Renal cortical epithelial cell (primary cell): ENCODE measurements around the gene POLA2. TPM values are rescaled to one million over a fixed set of nuclear protein-coding genes. Genes with fewer than 3 reads are reported as not detected.

Experiments used
- DNase-seq: peaks from one replicate; pipeline ENCODE4 v3.0.0-alpha.2; 2011; ENCODE audit warnings: low read depth
- total RNA-seq: library from RNA; depleted of rRNA; stranded (reverse); fragments of >200 nt; gene quantifications from 2 replicates; pipeline ENCODE4 v1.2.3, GENCODE V29; 2014

Gene POLA2
- total RNA-seq, 1 donor from 2014 or later: 3.2 TPM

GRCh38 chr11:65286686-65287085 lies 24.9 kb downstream of the POLA2 start:
- no peak for DNase-seq

DNA sequence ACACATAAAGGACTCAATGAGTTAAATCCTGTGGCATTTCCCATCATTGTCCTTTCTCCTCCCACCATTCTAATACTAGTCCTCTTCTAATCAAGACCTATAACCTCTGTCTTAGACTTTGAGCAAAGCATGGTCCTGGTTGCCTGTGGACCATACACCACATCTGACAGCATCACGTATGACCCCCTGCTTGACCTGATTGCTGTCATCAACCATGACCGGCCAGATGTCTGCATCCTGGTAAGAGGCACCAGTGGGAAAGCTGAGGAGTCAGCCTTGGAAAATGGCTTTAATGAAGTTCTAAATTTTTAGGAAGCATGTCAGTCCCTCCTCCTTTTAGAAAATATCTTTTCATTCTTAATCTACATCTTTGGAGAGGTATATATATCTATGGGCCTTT lies 25.8 kb downstream of the POLA2 start:
- DNase-seq: no peak

- DNase-seq: no peak
These were observed 27.2 kb downstream of the POLA2 start for GRCh38 chr11:65288706-65289536.

GRCh38 chr11:65290448-65291165 lies 28.8 kb downstream of the POLA2 start:
- no peak for DNase-seq

GRCh38 chr11:65291613-65292012 lies 29.9 kb downstream of the POLA2 start:
- peak; percentile 51 for DNase-seq

DNA sequence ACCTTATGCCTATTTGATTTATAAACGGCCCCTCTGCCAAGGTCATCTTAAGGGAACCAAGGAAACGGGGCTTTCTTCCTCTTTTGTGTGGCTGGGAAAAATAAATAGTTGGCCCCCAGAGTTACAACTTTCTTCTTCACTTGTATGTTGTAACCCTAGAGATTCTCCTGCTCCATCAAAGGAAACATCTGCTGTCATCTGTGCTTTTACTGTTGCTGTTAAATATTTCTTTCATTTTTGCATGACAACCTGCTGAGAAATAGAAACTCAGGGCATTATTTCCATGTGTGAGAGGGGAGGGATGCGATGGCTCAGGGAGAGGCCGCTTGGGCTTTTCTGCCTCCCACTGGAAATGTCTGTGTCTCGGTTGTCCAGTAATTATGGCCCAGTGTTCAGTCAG lies 31.1 kb downstream of the POLA2 start:
- DNase-seq: no peak

GRCh38 chr11:65293909-65294381 lies 32.2 kb downstream of the POLA2 start:
- DNase-seq: no peak

- DNase-seq: no peak
These were observed 33.2 kb downstream of the POLA2 start for GRCh38 chr11:65295001-65295400.

DNA sequence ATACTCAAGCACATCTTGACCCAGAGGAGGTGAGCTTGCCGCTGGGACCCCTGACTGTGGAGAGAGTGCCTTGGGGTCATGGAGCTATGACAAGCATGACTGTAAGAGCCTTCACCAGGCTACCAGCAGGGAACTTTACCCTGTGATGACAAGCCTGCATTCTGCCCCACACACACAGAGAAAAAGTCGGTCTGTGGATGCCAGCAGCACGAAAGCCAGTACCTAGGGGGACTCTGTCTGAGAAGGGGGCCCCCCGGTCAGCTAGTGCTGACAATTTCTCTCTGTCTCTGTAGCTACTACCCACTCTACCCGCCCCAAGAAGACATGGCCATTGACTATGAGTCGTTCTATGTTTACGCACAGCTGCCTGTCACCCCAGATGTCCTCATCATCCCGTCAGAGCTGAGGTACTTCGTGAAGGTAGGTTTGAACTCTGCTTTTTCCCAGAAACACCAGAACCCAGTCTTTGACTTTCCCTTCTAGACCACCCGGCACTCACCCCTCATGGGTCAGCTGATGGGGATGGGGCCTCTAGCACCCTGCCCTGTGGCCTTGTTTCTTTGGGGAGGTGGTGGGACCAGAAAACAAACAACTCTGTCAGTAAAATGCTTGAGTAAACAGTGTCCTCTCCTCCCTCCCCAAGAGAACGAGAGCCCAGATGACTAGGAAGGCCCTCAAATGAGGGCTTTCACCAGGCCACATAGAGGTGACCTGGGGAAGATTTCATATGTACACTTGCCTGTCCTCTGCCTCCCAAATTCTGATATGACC lies 34.0 kb downstream of the POLA2 start:
- DNase-seq: no peak

- DNase-seq: no peak
These were observed 35.4 kb downstream of the POLA2 start for GRCh38 chr11:65297026-65297672.

DNA sequence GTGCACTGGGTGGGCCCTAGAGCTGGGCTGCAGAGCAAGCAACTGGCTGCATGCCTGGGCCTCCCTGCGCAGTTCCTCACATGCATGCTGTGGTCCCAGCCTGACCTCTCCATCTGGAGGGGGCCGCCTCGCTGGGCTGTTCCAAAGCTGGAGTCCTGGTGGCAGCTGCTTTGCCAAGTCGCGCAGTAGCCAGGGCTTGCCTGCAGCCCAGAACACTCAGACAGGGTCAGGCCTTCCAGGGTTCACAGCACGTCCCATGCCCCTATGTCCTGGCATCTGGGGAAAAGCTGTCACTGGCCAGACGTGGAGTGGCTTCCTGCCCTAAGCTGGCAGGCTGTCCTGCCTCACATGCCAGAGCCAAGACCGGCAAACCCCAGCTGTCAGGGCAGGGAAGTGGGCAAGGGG lies 36.4 kb downstream of the POLA2 start:
- DNase-seq: no peak

- DNase-seq: no peak
These were observed 37.0 kb downstream of the POLA2 start for GRCh38 chr11:65298655-65299179.

GRCh38 chr11:65300621-65301275 lies 39.0 kb downstream of the POLA2 start:
- DNase-seq: no peak

DNA sequence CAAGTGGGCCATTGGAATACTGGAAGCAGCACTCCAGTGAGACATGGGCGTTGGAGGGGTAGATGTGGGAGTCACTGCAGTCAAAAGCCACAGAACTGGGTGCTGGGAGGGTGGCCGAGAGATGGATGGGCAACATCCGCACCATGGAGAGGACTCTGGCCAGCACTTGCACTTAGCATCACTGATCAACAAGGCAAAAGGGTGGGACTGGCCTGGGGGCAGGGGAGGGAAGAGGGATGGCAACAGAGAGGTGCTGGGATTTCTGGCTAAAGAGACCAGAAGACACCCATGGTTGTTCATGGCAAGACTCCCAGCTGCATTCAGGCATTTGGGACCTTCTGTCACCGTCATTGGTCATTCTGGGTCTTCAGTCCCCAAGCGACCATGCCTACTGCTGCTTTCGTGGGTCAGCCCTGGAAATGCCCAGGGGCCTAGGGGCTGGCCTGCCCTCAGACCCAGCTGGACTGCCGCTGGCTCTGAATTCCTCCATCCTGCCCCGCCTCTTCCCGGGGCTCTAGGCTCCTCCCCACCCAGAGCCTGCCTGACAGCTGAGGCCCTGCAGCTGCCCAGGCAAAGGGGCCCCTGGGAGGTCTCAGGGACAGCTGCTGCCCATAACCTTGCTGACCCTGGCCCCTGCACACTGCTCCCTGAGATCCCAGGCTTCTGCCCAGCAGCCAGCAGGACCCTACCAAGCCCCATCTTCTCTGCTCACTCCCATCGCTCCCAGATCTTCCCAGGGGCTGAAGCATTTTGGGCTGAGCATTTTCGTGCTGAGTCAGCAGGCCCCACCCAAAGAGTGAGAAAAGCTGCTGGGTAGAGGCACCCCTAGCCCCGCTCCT lies 39.9 kb downstream of the POLA2 start:
- no peak for DNase-seq

DNA sequence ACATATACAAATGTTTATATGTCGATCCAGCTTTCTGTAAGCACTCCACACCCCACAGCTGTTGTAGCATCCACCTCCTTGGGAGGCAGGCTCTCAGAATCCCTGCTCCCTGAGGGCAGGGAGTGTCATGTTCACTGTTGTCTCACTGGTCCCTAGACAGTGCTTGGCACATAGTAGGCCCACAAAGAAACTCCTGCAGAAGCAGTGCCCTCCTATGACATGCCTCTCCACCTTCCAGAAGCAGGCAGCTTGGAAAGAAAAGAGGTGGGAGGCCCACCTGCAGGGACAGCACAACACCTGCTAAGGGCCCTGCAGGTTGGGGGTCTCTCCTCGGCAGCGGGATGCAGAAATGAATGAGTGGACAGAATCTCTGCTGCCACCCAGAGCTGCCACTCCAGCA lies 41.8 kb downstream of the POLA2 start:
- DNase-seq: no peak

DNA sequence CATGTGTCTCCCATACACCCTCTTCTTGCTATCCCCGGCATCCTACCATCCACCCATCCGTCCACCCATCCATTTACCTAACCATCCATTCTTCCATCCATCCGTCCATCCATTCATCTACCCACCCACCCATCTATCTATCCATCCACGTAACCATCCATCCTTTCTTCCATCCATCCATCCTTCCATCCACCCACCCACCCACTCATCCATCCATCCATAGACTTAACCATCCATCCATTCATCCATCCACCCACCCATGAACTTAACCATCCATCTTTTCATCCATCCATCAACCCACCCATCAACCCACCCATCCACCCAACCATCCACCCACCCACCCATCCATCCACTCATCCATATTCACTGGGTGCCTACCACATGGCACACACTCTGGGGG lies 42.3 kb downstream of the POLA2 start:
- no peak for DNase-seq

- no peak for DNase-seq
These were observed 42.9 kb downstream of the POLA2 start for GRCh38 chr11:65304613-65305012.

DNA sequence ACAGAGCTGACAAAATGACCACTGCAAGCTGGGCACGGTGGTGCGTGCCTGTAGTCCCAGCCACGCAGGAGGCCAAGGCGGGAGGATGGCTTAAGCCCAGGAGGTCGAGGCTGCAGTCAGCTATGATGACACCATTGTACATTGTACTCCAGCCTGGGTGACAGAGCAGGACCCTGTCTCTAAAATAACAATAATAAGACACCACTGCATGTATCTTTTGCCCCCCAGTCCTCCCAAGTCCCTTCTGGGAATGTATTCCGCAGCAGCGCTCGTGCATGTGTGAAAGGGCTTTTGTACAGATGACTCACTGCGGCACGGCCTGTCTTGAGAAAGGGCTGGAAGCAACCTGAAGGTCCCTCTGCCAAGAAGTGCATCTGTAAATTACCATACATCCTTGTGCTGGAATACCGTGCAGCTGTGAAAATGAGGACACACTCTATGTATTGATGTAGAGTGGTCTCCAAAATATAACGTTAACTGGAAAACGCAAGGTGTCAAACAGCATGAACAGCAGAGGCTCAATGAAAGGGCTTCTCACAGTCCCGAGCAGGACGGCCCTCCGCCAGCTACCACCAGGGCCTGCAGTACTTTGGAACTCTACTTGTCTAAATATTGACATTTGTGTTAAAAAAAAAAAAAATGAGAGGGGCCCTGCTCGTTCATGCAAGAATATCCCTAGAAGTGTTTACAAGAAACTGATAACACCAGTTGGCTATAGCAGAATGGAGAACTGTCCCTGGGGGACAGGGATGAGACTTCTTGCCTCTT lies 43.9 kb downstream of the POLA2 start:
- DNase-seq: peak; percentile 37
